Measurements from ENCODE around the gene G0S2.

Gene G0S2, protein sequence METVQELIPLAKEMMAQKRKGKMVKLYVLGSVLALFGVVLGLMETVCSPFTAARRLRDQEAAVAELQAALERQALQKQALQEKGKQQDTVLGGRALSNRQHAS

DNA sequence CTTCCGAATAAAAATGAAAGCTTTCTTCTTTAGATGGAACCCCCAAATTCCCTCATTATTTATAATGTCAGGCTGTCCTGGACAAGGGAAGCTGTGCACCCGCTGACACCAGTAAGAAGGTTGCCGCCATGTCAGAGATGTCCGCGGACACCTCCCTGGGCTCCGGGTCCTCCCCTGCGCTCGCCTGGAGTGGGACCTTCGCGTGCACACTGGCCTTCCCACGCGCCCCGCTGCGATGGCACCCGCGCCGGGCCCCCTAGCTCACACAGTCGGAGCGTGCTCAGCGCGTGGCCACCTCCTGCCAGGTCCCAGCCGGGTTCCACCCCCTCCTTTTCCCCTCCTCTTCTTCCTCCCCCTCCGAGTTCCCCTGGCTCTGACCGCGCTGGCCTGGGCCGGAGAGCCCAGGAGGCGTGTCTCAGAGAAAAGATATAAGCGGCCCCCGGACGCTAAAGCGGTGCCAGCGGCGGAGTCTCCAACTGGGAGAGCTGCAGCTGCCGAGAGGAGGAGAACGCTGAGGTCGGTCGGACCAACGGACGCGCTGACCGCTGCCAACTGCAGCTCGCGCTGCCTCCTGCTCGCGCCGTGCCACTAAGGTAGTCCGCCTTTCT, at the start of gene G0S2:
Gene G0S2 (plus strand): TSS at position 456 of the 608 bp plus-strand sequence. CDS start 273 bp downstream, outside the sequence.
- DNase-seq = peak; percentile 81

DNA sequence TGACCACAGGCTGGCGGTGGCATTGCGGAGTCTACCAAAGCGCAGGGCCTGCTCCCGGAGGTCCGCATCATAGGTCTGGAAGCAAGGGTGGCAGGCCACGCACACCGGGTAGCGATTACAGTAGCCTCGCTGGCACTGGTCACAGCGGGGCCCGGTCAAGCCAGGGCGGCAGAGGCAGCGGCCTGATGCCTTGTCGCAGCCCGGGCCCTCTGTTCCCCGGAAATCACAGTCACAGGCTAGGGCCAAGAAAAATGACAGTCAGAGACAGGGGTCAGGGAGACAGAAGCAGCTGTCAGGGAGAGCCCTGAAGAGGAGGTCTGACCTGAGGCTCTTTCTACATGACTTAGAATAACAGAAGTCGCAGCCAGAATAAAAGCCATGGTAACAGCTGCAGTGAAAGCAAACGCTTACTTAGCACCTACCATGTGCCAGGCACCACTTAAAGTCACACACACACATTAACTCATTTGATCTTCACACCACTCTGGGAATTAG, 49.4 kb upstream of the G0S2 start:
- DNase-seq = peak; percentile 49

DNA sequence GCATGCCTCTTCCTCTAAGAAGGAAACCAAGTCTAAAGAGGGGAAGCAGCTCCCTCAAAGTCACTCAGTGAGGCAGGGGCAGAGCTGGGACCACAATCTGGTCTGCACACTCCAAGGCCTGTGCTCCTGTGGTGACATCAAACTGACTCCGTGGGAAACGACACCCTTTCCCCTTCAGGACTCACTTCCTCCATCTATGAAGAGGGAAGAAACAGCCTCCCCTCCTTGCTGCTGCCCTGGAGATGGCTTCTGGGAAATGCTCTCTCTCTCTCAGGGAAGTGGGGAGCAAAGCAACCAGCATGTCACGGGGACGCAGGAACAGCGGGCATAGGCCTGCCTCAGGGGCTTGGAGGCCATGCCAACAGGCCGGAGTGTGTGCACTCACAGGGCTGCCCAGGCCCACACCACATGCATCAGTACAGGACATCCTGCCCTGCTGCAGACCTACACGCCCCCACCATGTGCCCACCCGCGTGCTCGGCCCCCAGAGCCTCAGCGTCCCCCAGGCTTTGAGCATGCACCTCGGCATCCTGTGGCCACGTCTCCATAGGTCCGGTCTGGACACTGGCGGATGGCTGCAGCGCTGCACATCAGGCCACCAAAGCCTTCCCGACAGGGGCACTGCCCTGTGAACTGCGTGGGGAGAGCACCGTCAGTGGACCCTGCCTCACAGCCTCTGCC, 48.7 kb upstream of the G0S2 start:
- no peak for DNase-seq

DNA sequence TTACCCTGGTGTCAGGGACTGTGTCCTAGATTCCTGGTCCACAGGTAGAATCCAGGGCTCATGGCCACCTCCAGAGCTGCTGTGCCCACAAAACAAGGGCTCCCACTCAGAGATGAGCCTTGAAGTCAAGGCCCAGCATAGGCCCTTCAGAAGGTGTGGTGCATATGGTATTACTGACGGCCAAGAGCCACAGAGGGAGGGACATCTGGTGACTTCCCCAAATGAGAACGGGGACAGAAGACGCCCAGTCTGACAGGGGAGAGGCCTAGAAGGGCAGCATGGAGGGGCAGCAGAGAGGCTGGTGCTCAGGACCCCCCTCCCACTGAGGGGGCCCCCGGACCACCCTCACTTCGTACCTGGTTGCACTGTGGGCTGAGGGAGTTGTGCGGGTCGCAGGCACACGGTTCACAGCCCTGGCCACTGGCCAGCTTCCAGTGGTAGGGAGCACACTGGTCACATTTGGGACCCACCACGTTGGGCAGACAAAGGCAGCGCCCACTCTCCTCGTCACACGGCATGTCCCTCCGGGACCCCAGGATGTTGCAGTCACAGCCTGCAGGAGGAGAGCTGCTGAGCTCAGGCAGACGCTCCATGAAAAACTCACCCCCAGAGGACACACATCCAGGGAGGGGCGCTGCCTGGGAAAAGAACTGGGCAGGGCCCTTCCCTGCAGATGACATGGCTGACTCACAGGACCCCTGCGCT, 48.0 kb upstream of the G0S2 start:
- DNase-seq = no peak

DNA sequence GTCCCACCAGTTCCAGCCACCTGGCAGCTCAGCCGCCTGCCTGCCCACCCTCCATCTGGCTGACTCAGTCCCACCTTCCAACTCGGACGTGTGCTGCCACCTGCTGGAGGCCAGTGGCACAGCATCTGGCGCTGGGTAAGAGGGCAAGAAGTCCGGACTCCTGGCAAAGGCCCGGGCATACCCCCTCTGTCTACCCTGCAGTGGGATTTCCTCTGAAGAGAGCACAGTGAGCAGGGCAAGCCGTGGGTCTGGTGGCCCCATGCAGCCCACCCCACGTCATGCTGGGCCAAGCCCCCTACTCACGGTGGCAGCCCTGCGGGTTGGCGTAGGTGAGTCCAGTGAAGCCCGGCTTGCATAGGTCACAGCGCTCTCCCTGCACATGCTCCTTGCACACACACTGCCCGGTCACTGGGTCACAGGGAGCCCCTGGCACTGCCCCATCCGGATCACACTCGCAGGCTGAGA, 47.4 kb upstream of the G0S2 start:
- DNase-seq = peak; percentile 86

DNA sequence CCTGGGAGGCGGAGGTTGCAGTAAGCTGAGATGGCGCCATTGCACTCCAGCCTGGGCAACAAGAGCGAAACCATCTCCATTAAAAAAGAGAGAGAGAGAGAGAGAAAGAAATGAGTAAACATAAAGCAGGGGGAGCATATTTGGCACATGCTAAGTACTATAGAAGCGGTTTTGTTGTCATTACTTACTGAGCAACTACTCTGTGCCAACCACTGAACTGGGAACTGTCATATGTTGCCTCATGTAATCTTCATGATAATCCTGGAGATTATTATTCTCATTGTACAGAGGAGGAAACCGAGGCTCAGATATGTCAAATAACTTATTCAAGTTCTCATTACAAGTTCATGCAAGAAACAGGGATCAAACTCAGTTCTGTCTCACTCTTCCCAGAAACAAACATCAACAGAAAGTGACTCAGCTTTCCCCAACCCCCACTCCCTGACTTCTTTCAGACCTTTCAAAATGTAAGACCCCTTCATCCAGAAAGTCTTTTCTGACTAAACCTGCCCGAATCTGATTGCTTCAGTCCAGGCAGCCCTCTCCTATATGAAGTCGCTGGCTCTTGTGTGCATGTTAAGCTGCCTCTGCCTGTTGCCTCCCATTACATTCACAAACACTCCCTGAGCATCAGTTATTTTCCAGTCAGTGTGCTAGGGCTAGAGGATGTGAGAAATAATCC, 46.5 kb upstream of the G0S2 start:
- DNase-seq = no peak

DNA sequence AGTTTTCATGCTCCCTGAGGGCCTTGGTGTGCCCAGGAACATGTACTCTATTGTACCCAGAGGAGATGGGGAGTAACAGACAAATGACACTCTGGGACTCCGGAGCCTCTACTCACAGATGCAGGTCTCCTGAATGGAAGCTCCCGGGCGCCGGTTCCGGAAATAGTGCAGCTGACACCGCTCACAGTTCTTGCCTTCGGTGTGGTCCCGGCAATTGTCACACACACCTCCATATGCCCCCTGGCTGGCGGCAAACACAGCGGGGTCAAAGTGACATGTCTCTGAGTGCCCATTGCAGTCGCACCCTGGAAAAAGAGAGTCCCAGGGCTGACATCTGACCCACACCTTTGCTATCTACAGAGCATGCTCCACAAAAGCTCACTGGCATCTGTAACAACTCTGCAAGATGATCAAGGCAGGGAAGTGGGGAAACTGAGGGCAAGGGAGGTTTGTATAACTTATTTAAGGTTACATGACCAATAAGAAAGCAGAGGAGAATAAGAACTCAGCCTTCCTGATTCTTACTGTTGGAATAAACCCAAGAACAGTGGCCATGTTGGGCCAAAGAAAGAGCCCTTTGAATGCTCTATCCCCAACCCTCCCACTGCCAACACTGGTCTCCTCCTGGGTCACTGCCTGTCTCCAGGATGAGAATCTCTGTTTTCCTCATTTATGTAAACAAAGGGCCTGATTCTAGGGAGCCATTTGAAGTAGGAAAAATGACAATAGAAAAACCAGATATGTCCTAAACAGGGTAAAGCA, 45.4 kb upstream of the G0S2 start:
- DNase-seq = no peak

DNA sequence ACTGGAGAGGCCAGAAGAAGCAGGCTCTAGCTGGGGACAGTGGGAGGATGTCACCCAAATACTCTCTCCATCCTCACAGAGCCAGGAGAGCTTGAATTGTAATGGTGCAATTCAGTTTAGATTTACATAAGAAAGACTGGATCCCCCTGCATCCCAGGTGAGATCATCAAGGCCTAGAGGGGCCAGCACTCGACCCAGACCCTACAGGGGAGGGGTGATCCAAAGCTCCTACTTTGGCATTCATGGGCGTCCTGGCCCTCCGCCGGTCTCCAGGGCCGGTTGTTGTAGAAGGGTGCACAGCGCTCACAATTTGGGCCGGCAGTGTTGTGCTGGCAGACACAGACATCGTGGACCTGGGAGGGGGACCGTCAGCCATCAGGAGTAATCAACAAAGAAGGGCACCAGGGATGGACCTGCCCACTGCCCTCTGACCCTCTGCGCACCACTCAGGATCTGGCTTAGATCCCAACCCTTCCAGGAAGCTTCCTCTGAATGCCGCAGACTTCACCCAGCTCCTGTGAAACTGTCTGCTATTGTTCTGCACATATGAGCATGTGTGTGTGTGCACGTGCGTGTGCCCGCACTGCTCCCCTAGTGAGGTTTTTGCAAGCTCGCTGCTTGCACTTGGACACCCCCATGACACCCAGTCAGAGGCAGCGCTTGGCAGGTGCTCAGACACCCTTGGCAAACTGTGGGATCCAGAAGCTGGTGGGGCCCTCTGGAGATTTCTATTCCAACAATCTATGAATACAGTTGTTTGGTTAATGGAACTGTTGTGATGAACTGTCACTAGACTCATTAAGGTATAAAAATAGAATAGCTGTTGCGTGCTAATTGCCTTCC, 44.6 kb upstream of the G0S2 start:
- no peak for DNase-seq

DNA sequence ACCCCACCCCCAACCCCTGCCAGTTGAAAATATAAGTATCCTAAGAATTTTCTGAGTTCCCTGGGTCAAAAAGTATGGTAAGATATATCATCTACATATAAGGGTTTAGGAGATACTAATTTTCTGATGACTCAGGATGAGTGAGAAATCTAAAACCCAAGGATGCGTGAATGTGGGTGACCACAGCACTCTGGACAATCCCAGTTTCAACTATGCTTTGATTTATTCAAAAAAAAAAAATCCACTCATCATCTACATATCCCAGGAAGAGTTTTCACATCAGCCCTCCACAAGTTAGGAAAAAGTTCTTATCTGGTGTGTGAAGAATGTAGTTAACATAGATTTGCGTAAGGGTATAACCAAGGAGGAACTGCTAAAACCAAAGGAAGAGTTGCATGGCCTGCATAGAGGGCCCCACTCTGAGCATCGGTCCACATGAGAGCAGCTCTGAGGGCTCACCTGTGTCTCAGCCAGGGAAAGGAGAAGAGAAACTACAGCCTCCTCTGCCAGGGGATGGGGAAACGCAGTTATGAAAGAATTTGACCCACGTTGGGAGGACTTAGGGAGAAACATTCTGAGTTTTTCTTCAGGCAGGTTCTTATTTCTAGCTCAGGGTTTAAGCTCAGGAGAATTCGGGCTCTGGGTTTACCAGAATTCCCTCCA, 41.7 kb upstream of the G0S2 start:
- DNase-seq = no peak

DNA sequence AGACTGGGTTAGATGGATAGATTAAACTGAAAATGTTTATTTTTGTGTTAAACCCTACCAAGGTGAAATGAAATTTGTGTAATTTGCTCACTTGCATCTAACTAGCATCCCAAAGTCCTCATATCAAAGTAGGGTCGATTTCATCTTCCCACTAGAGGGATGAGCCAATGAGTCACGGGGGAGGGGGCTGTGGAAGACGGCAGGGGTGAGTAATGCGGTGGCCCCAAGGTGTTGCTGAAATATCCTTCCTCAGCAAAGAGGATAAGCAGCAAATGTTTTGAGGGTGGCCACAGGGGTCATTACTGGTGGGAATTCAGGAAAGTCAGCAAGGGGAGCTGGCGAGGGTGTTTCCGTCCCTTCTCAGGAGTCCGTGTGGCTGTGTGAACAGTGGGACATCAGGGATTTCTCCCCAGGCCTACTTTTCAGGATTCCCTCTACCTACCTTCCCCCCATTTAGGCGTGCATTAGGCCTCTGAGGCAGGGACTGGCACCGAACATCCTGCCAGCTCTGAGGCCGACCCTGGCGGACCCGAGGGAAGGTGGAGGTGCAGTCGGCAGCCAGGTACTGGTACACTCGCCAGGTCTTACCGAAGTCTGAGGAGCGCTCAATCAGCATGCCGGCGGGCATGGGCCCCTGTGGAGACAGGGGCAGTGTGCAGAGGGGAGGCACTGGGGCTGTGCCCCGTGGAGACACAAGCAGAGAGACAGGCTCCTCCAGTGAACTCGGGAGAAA, 41.0 kb upstream of the G0S2 start:
- no peak for DNase-seq

DNA sequence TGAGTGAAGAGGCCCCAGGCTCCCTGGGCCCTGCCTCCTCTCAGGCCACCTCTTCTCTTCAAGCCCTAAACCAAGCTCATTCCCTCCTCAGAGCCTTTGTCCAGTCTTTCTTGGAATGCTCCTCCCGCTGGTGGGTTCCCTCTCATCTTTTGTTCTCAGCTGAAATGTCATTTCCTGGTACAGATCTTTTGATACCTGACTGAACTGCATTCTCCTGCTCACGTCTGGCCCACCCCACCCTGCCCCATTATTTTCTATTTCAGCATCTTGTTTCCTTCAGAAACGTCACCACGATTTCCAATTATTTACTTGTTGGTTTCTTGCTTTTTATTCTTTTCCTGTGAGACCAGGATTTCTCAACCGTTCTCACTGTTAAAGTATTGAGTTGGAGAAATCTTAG, 39.4 kb upstream of the G0S2 start:
- DNase-seq = no peak

DNA sequence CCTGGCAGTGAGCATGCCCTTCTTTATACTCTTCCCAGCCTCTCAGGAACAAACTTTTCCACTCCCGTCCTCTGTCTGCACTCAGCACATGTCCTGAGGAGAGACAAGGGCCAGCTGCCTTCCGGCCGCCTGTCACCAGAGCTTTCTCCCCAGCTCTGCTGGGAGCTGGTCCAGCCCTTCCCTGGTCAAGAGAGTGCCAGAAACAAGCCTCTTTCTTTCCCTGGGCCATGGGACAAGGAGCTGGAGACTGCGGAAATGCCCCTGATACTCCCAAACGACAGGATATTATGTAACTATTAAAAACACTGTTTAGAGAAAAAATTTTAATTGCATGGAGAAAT, 33.4 kb upstream of the G0S2 start:
- DNase-seq = peak; percentile 89

DNA sequence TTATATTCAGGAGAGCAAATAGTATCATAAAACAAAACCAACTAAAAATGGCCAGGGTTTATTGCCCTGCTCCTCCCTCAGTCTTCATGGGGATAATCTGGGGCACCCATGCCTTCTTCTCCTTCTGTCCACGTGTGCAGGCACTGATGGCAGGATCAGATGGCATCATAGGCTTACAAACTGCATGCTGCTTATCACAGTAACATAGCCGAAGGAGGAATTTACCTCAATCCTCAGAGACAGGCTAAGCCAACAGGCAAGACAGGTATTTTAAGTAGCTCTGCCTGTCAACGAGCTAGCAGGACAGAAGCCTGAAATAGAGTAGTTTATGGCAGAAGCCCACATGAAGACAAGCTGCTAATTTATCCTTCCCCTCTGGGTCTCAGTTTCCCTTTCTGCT, 32.4 kb upstream of the G0S2 start:
- no peak for DNase-seq

DNA sequence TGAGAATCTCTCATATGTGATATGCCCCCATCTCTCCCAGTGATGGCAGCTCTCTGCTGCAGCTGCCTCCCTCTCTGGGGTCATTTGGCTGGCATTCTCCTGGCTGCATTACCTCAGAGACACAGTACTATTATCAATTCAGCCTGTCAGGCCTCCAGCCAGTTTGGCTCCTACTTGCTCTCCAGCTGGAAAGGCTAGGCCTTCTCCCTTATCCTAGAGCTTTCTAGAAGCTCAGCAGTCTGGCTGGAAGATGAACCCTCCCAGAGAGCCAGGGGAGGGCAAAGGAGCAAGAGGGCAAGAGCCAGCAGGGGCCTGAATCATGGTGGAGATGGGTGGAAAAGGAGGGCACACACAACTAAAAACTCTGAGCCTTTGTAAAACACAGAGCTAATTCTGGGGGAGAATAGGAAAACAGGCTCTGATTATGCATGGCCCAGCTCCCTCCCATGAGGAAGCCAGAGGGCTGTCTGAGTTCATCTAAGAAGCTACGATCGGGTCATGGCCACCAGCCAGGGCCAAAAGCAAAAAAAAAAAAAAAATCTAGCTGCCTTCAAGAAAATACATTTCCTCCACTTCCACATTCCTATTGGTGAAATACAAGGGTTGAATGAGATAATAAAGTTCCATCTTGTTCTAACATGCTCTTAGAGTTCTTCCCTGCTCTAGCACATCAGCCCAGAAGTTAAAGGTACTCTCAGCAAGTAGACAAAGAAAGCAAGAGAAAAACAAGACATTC, 31.8 kb upstream of the G0S2 start:
- DNase-seq = peak; percentile 79

DNA sequence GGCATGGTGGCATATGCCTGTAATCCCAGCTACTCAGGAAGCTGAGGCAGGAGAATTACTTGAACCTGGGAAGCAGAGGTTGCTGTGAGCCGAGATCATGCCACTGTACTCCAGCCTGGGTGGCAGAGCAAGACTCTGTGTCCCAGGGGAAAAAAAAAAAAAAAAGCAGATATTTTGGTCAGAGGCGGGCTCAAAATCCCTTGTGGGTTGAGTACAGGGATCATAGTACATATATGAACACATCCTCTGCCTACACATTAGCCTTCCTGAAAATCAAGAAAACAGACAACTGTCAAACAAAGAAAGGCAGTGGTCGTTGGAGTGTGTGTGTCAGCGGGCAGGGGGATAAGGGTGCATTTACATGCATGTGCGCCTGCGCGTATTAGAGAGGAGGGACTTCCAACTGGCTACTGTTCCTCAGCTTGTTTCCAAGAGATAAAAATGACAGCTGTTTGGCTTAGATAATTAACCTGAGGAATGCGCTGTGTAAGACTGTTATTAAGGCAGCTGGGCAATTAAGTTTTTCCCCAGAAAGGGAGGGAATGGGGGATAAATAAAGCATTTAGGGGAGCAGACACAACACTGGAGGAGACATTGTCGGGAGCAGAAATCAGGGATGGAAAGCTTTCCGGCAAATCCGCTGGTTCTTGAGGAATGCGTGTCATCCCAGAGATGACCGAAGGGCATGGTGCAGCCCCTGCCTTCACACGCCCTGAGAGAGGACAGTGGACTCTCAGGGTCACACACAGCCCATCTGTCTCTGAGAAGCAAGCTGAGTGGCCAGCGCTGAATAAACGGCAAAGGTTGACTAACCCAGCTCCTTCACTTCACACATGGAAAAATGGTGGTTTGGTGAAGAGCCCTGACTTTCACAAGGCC, 29.4 kb upstream of the G0S2 start:
- no peak for DNase-seq

DNA sequence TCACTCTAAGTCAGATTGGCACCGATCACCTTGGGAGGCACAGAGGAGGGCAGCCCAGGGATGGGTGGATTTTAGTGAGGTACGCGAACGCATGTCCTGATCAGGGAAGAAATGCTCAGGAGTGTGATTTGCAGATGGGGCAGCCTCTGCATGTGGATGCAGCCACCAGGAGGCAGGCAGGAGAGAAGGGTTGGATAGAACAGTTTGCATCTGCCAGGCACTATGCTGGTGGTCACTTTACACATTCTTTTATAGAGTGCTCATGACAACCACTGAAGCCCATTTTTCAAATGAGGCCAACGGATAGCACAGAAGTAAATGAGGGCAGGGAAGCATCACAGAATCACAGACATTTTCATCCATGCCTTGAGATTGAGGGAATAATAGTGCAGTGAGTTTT, 28.7 kb upstream of the G0S2 start:
- no peak for DNase-seq

DNA sequence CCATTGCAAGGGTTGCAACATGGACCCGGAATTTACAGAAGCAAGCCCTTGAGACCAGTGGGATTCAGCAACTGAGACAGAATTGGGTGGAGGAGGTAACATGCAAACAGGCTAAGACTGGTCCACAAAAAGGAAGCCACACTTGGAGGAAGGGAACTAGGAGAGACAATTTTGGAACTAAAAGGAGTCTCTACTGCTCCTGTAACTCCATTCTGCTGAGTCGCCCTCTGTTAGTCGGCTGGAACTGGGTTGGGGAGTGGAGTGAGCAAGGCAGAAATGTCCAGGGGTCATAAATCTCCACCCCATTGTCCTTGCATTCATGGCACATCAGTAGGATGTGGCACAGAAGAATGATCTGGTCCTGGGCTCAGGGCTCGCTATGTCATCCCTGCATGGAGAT, 28.1 kb upstream of the G0S2 start:
- no peak for DNase-seq

DNA sequence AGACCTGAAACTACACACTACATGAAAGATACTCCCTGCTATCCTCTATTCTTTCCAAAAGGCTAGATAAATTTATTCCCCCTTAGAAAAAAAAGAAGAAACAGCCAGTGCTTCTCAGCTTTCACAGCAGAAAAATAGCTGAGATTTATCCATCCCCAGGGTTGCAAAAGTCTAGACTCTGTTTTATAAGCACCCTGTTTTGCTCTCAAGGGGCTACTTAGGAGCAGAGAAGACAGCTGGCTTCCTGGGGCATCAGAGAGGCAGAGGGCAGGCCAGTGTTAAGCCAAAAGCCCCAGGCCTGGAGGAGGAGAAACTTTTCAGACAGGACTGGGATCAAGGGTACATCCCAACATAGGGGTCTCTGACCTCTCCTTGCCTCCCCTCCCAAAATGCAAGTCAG, 26.9 kb upstream of the G0S2 start:
- no peak for DNase-seq
